Measurements from ENCODE around the gene SPSB4. TPM values are rescaled to one million over a fixed set of nuclear protein-coding genes. Genes with fewer than 3 reads are reported as not detected.

SPSB4 gene
- total and polyA plus RNA-seq, 2 donors (not counting 1 experiment from before 2014, with no cell fraction given): not detected

DNA sequence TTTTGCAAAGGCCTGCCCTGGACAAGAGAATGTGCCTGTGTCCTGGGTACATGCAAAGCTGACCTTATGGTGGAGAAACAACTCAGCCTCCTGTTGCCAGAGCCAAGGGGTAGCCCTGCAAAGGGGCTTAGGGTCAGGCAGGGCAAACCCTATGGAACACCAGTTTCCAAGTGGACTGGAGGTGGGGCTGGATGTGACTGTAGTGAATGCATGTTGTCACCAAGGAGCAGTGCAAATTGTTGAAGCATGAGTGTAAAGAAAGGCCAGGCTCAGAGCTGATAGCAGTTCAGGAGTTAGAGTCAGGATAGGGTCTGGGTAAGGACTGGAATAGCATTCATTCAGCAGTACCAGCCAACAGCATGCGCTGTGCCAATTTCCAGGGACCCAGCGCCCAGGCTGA lies 97.6 kb downstream of the SPSB4 start:
- H2AFZ ChIP-seq (ENCODE audit: low read length): no peak overlapping the region

DNA sequence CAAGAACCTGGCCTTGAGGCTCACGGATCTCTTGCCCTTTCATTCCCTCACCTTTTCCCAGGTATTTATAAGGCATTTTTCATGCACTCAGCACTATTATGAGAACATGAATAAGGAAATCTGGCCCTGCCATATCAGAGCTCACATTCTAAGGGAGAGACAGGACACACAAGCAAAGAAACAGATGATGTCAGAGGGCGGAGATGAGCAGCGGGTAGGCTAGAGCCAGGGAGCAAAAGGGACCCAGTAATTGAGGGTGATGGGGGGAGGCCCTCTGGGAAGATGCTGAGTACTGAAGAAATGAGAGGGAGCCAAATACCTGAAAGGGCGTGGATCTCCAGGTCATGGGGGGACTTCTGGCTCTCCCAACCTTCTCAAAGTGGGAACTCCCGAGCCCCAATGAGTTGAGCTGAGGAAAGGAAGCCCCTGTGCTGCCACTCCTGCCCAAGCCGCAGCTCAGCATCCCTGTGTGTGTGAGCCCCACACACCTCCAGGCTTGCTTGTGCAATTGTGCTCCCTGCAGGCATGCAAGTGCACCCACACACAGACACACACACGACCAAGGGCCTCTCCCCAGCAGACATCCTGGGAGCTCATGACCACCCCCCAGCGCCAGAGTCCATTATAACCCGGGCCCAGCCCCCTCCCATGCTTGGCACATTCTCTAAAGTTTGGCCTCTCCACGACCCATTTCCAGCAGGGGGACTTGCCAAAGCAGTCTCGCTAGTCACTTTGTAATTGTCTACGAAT lies 99.1 kb downstream of the SPSB4 start:
- Histone ChIP-seq H3K4me3 (replicated peaks in 1 of 4; ENCODE audit: control extremely low read depth in 1 of 4, insufficient read depth in 1 of 4, low read depth in 3 of 4, low read length in 4 of 4) (no peak overlapping the region), H3K9ac (ENCODE audit: insufficient read depth, low read length) (no peak overlapping the region), H3K27me3 (ENCODE audit: control insufficient read depth, insufficient read depth, low read length) (no peaks in the 10 kb centered on the region), H3K79me2 (ENCODE audit: control insufficient read depth, insufficient read depth, low read length) (no peaks in the 10 kb centered on the region), H3K27ac (ENCODE audit: insufficient read depth, low read length) (no peak overlapping the region), H3K4me1 (ENCODE audit: control insufficient read depth, extremely low read depth, insufficient read depth, low read length) (no peaks in the 10 kb centered on the region), H2AFZ (ENCODE audit: low read length) (no peak overlapping the region), H3K9me3 (ENCODE audit: control insufficient read depth, insufficient read depth, low read depth, low read length) (no peaks in the 10 kb centered on the region), H3K36me3 (ENCODE audit: control insufficient read depth, insufficient read depth, low read length) (no peaks in the 10 kb centered on the region), H3K4me2 (ENCODE audit: extremely low read depth, insufficient read depth, low read length) (no peak overlapping the region), H4K20me1 (ENCODE audit: control insufficient read depth, extremely low read depth, insufficient read depth, low read length) (no peaks in the 10 kb centered on the region)
- no peak for TF ChIP-seq EZH2 (IDR thresholded peaks at IDR 0.05; ENCODE audit: low read length, missing control alignments)
- TF ChIP-seq, protein P1, sequence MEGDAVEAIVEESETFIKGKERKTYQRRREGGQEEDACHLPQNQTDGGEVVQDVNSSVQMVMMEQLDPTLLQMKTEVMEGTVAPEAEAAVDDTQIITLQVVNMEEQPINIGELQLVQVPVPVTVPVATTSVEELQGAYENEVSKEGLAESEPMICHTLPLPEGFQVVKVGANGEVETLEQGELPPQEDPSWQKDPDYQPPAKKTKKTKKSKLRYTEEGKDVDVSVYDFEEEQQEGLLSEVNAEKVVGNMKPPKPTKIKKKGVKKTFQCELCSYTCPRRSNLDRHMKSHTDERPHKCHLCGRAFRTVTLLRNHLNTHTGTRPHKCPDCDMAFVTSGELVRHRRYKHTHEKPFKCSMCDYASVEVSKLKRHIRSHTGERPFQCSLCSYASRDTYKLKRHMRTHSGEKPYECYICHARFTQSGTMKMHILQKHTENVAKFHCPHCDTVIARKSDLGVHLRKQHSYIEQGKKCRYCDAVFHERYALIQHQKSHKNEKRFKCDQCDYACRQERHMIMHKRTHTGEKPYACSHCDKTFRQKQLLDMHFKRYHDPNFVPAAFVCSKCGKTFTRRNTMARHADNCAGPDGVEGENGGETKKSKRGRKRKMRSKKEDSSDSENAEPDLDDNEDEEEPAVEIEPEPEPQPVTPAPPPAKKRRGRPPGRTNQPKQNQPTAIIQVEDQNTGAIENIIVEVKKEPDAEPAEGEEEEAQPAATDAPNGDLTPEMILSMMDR (conservative IDR thresholded peaks at IDR 0.05 in 1 of 2, IDR thresholded peaks at IDR 0.05 in 1 of 2; ENCODE audit: low read depth in 1 of 2, low read length in 2 of 2): no peak
- DNase-seq (ENCODE audit: low read depth in 2 of 2): no peak

More for the DNA sequence above, 97.6 kb downstream of the SPSB4 start:
- no peaks in the 10 kb centered on the region for H4K20me1 ChIP-seq (ENCODE audit: control insufficient read depth, extremely low read depth, insufficient read depth, low read length)
- H3K4me1 ChIP-seq (ENCODE audit: control insufficient read depth, extremely low read depth, insufficient read depth, low read length): no peaks in the 10 kb centered on the region
- no peaks in the 10 kb centered on the region for H3K27me3 ChIP-seq (ENCODE audit: control insufficient read depth, insufficient read depth, low read length)
- no peak overlapping the region for H3K4me2 ChIP-seq (ENCODE audit: extremely low read depth, insufficient read depth, low read length)
- H3K9ac ChIP-seq (ENCODE audit: insufficient read depth, low read length): no peak overlapping the region
- no peak overlapping the region for H3K4me3 ChIP-seq (replicated peaks in 1 of 4; ENCODE audit: control extremely low read depth in 1 of 4, insufficient read depth in 1 of 4, low read depth in 3 of 4, low read length in 4 of 4)
- H3K27ac ChIP-seq (ENCODE audit: insufficient read depth, low read length): no peak overlapping the region
- no peaks in the 10 kb centered on the region for H3K79me2 ChIP-seq (ENCODE audit: control insufficient read depth, insufficient read depth, low read length)
- TF ChIP-seq, protein P1 (conservative IDR thresholded peaks at IDR 0.05 in 1 of 2, IDR thresholded peaks at IDR 0.05 in 1 of 2; ENCODE audit: low read depth in 1 of 2, low read length in 2 of 2): no peak
- no peak for TF ChIP-seq EZH2 (IDR thresholded peaks at IDR 0.05; ENCODE audit: low read length, missing control alignments)
- no peaks in the 10 kb centered on the region for H3K9me3 ChIP-seq (ENCODE audit: control insufficient read depth, insufficient read depth, low read depth, low read length)
- no peaks in the 10 kb centered on the region for H3K36me3 ChIP-seq (ENCODE audit: control insufficient read depth, insufficient read depth, low read length)
- DNase-seq (ENCODE audit: low read depth in 2 of 2): no peak

DNA sequence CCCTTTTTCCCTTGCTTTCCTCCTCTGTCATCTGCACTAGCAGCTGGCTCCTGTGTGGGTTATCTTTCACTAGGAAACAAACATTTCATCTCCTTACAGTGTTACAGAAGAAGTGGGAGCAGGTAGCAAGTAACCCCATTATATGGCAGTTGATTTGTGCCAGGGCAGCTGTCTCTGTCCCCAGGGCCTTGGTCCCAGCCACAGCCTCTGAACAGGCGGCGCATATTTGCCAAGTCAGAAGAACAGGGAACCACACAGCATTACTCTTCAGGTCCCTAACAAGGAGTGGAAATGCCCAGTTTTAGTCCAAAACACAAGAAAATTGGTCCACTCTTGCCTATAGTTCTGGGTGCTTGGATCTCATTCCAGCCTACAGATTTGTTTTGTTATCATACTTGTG lies 99.8 kb downstream of the SPSB4 start:
- H3K9me3 ChIP-seq (ENCODE audit: control insufficient read depth, insufficient read depth, low read depth, low read length): no peaks in the 10 kb centered on the region
- H3K4me3 ChIP-seq (replicated peaks in 1 of 4; ENCODE audit: control extremely low read depth in 1 of 4, insufficient read depth in 1 of 4, low read depth in 3 of 4, low read length in 4 of 4): no peak overlapping the region
- H3K79me2 ChIP-seq (ENCODE audit: control insufficient read depth, insufficient read depth, low read length): no peaks in the 10 kb centered on the region
- no peaks in the 10 kb centered on the region for H3K4me1 ChIP-seq (ENCODE audit: control insufficient read depth, extremely low read depth, insufficient read depth, low read length)
- no peak overlapping the region for H3K27ac ChIP-seq (ENCODE audit: insufficient read depth, low read length)
- H3K36me3 ChIP-seq (ENCODE audit: control insufficient read depth, insufficient read depth, low read length): no peaks in the 10 kb centered on the region
- DNase-seq (ENCODE audit: low read depth in 2 of 2): no peak
- H4K20me1 ChIP-seq (ENCODE audit: control insufficient read depth, extremely low read depth, insufficient read depth, low read length): no peaks in the 10 kb centered on the region
- no peak overlapping the region for H3K4me2 ChIP-seq (ENCODE audit: extremely low read depth, insufficient read depth, low read length)
- no peak overlapping the region for H3K9ac ChIP-seq (ENCODE audit: insufficient read depth, low read length)
- H3K27me3 ChIP-seq (ENCODE audit: control insufficient read depth, insufficient read depth, low read length): no peaks in the 10 kb centered on the region
- no peak for TF ChIP-seq EZH2 (IDR thresholded peaks at IDR 0.05; ENCODE audit: low read length, missing control alignments)
- TF ChIP-seq, protein P1 (conservative IDR thresholded peaks at IDR 0.05 in 1 of 2, IDR thresholded peaks at IDR 0.05 in 1 of 2; ENCODE audit: low read depth in 1 of 2, low read length in 2 of 2): no peak
- no peak overlapping the region for H2AFZ ChIP-seq (ENCODE audit: low read length)
